Measurements from ENCODE around the gene SNAPC1. TPM values are rescaled to one million over a fixed set of nuclear protein-coding genes. Genes with fewer than 3 reads are reported as not detected.

Gene SNAPC1
- total and polyA plus RNA-seq, 12 donors = 3.2 to 12.7 (median 7.5) TPM

DNA sequence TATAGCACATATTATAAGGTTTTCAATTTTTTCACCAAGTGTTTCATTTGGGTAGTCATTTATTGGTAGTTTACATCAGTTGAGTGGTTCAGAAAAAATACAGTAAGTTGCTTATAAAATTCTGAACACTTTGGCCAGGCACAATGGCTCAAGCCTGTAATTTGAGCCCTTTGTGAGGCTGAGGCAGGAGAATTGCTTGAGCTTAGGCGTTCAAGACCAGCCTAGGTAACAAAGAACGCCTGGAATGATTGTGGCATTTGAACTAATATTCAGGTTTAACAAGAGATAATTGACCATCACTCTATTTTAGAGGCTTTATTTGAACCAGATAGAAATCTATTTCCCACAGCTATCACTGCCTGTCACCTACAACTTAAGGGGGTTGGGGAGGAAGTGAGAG is 44.2 kb upstream of the SNAPC1 start:
- H3K4me1 ChIP-seq (replicated peaks in 1 of 2) = peaks cover 31 to 77% of the 10 kb centered on the region in 2 donors
- DNase-seq = no peak
- no peak overlapping the region for H3K4me3 ChIP-seq
- no peaks in the 10 kb centered on the region for H3K27me3 ChIP-seq
- intact Hi-C loops (cut with DNase I) = no loop called here
- peaks cover 0 to 20% of the 10 kb centered on the region in 2 donors for H3K36me3 ChIP-seq (replicated peaks in 1 of 2)
- no peaks in the 10 kb centered on the region for H3K9me3 ChIP-seq (replicated peaks in 1 of 3)
- TF ChIP-seq POLR2A (IDR thresholded peaks at IDR 0.05) (no peak), CTCF (IDR thresholded peaks at IDR 0.05) (no peak)
- no peak overlapping the region for H3K27ac ChIP-seq
- WGBS, 4 donors = 91 to 94% (median 92%) methylated on average over 2 of the region's 2 CpGs

DNA sequence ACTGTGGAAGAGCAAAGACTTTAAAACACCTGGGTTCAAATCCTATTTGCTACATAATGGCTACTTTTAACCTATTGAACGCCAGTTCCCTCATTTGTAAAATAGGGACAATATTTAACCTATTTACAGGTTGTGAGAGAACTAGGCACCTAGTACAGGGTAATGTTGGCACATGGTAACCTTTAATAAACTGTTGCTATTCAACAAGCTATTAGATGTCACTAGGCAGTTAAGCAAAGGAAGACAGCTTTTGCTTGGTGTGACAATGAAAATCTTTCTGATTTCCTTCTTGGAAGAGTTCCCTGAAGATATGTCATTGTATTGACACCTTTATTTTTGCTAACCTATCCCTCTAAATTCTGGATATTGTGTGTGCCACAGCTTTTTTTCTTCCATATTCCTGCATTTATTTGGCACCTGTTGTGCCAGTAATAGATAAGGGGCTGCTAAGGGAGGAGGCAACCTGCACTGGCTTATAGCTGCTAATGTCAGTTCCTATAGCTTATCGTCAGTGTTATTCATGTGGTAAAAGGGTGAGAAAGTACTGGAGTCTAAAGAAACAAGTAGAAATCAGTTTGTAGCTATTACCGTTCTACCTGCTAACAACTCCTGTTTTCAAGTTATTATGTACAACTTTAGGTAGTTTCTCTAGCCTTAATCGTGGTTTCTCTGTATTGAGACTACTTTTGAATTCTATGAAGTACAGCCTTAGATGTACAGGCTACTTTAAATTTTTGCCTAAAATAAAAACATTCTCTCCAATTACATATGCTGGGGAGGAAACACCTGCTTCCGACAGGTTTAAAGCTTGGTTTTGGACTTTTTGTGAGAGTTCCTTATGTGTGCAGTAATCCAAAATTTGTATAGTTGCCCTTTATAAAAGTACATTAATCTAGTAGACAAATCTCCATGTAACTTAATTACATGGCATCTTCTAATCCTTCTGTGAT is 42.6 kb upstream of the SNAPC1 start:
- Histone ChIP-seq H3K4me1 (replicated peaks in 1 of 2) (peaks cover 19 to 61% of the 10 kb centered on the region in 2 donors), H3K27ac (peak overlapping the region in 2 of 5 donors; percentile 20 to 32), H3K27me3 (no peaks in the 10 kb centered on the region), H3K4me3 (no peak overlapping the region), H3K9me3 (replicated peaks in 1 of 3) (no peaks in the 10 kb centered on the region), H3K36me3 (replicated peaks in 1 of 2) (peaks cover 0 to 36% of the 10 kb centered on the region in 2 donors)
- no peak for DNase-seq
- TF ChIP-seq CTCF (IDR thresholded peaks at IDR 0.05) (no peak), POLR2A (IDR thresholded peaks at IDR 0.05) (no peak)
- 57 to 77% (median 70%) methylated on average over 5 of the region's 5 CpGs for WGBS, 4 donors
- intact Hi-C loops (cut with DNase I) = no loop called here

DNA sequence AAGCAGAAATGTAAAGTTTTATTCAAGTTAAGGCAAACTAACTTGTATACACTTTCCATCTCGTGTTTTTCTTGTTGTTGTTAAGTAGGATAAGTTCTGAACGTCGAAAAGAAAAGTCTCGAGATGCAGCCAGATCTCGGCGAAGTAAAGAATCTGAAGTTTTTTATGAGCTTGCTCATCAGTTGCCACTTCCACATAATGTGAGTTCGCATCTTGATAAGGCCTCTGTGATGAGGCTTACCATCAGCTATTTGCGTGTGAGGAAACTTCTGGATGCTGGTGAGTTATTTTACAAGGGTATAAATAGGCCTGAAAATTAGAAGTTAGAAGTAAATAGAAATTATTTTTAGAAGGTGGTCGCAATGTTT is 41.9 kb upstream of the SNAPC1 start:
- peak overlapping the region in 2 of 5 donors; percentile 20 to 32 for H3K27ac ChIP-seq
- H3K4me1 ChIP-seq (replicated peaks in 1 of 2) = peaks cover 14 to 55% of the 10 kb centered on the region in 2 donors
- H3K27me3 ChIP-seq = no peaks in the 10 kb centered on the region
- TF ChIP-seq POLR2A (IDR thresholded peaks at IDR 0.05) = no peak
- no peak for TF ChIP-seq CTCF (IDR thresholded peaks at IDR 0.05)
- H3K36me3 ChIP-seq (replicated peaks in 1 of 2) = peaks cover 0 to 38% of the 10 kb centered on the region in 2 donors
- no peak overlapping the region for H3K4me3 ChIP-seq
- no peaks in the 10 kb centered on the region for H3K9me3 ChIP-seq (replicated peaks in 1 of 3)
- intact Hi-C loops (cut with DNase I) = no loop called here
- WGBS, 4 donors = 59 to 76% (median 68%) methylated on average over 9 of the region's 9 CpGs
- DNase-seq = no peak

DNA sequence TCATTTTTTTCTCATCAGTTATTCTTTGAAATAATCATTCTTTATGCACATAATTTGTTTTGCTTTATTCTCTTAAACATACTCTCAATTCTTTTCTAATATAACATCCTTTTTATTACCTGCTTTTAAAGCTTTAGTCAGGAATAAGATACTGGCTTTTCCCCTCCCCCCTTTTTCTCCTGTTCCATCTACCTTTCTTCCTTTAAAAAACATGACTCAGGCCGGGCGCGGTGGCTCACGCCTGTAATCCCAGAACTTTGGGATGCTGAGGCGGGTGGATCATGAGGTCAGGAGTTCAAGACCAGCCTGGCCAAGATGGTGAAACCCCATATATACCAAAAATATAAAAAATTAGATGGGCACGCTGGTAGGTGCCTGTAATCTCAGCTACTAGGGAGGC is 41.5 kb upstream of the SNAPC1 start:
- Histone ChIP-seq H3K4me3 (no peak overlapping the region), H3K4me1 (replicated peaks in 1 of 2) (peaks cover 14 to 50% of the 10 kb centered on the region in 2 donors), H3K27me3 (no peaks in the 10 kb centered on the region), H3K36me3 (replicated peaks in 1 of 2) (peaks cover 0 to 43% of the 10 kb centered on the region in 2 donors), H3K27ac (peak overlapping the region in 1 of 5 donors; percentile 20), H3K9me3 (replicated peaks in 1 of 3) (no peaks in the 10 kb centered on the region)
- no peak for DNase-seq
- 78 to 80% (median 78%) methylated on average over 6 of the region's 6 CpGs for WGBS, 4 donors
- intact Hi-C loops (cut with DNase I) = no loop called here
- TF ChIP-seq POLR2A (IDR thresholded peaks at IDR 0.05) (no peak), CTCF (IDR thresholded peaks at IDR 0.05) (no peak)
